Measurements from ENCODE around the gene TMIGD3. TPM values are rescaled to one million over a fixed set of nuclear protein-coding genes. Genes with fewer than 3 reads are reported as not detected.
"Not testable (repeated sequence)": the region's sequence is repeated elsewhere in the genome, so short reads cannot be mapped to it uniquely, and the experiment has no call there.

Gene TMIGD3
- total and polyA plus RNA-seq, 2 of the 4 experiments (the other 2 are of a cell fraction) = under 0.01 to 0.12 TPM

DNA sequence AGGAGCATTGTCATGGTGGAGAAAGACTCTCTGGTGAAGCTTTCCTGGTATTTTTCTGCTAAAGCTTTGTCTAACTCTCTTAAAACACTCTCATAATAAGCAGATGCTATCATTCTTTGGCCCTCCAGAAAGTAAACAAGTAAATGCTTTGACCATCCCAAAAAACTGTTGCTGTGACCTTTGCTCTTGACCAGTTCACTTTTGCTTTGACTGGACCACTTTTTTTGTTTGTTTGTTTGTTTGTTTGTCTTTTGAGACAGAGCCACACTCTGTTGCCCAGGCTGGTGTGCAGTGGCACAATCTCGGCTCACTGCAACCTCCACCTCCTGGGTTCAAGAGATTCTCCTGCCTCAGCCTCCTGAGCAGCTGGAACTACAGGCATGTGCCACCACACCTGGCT lies 44.4 kb upstream of the TMIGD3 start:
- H2AK5ac ChIP-seq (ENCODE audit: low read depth, low read length); H3K56ac ChIP-seq (ENCODE audit: extremely low read depth, insufficient read depth, low read length); intact Hi-C loops (cut with micrococcal nuclease); H3K23ac ChIP-seq (ENCODE audit: low read depth, low read length); H3K9ac ChIP-seq (ENCODE audit: low read depth, low read length); H2BK15ac ChIP-seq (ENCODE audit: low read depth, low read length); H4K8ac ChIP-seq (ENCODE audit: low read depth in 2 of 2, low read length in 2 of 2); H2AK9ac ChIP-seq (replicated peaks; ENCODE audit: low read depth, low read length, poor library complexity); H3K14ac ChIP-seq (replicated peaks; ENCODE audit: low read depth, low read length); dilution Hi-C loops (cut with HindIII; ENCODE audit: low sequenced_read_pairs, unreplicated experiment); H3K4ac ChIP-seq (ENCODE audit: low read depth, low read length); POLR2A ChIA-PET (ENCODE audit: unreplicated experiment); H2BK5ac ChIP-seq (ENCODE audit: low read depth, low read length, poor library complexity, severe bottlenecking); BruUV-seq (replicated peaks); H3K27ac ChIP-seq (ENCODE audit: insufficient read depth, low read length); H3K9me1 ChIP-seq (ENCODE audit: insufficient read depth, low read length); H3K79me1 ChIP-seq (ENCODE audit: low read depth in 1 of 2, low read length in 2 of 2); H3K18ac ChIP-seq (ENCODE audit: low read depth, low read length); H3K36me3 ChIP-seq (ENCODE audit: control insufficient read depth, insufficient read depth, low read length); ATAC-seq (ENCODE audit: low read depth); H4K5ac ChIP-seq (ENCODE audit: low read depth, low read length); H2AFZ ChIP-seq (replicated peaks; ENCODE audit: low read length, poor library complexity); in situ Hi-C loops (cut with MboI; ENCODE audit: low sequenced_read_pairs); DNase-seq; H4K91ac ChIP-seq (ENCODE audit: insufficient read depth, low read depth, low read length); H4K20me1 ChIP-seq (ENCODE audit: insufficient read depth, low read length); H3K4me1 ChIP-seq (ENCODE audit: control insufficient read depth, insufficient read depth, low read length); H3K4me2 ChIP-seq (ENCODE audit: low read depth, low read length); H2BK20ac ChIP-seq (ENCODE audit: low read depth, low read length); H2BK120ac ChIP-seq (ENCODE audit: low read depth, low read length); H3K9me3 ChIP-seq (ENCODE audit: control insufficient read depth, insufficient read depth, low read length); H3K27me3 ChIP-seq (ENCODE audit: control insufficient read depth, insufficient read depth, low read length); CTCF ChIA-PET; H3K4me3 ChIP-seq (ENCODE audit: insufficient read depth, low read depth, low read length): not testable (repeated sequence)
- no CpG with 5 or more reads among the region's 1 CpG for WGBS, 2 experiments (ENCODE audit: extremely low coverage in 2 of 2, insufficient read length in 1 of 2)
